ENCODE results near the gene EPHA5. TPM values are rescaled to one million over a fixed set of nuclear protein-coding genes. Genes with fewer than 3 reads are reported as not detected.

Gene EPHA5
- total RNA-seq, 1 experiment from 2014 or later: not detected

GRCh38 chr4:65343342-65343741 lies 326.9 kb downstream of the EPHA5 start:
- H3K9me3 Mint-ChIP-seq: no peaks in the 10 kb centered on the region

More at GRCh38 chr4:65343342-65343741, 326.9 kb downstream of the EPHA5 start:
- H4K20me1 ChIP-seq (ENCODE audit: control insufficient read depth, insufficient read depth, insufficient read length): no peaks in the 10 kb centered on the region
- Mint-ChIP-seq H3K27me3 (ENCODE audit: low read depth) (no peaks in the 10 kb centered on the region), H3K27ac (no peak overlapping the region), H3K4me3 (no peak overlapping the region), H3K36me3 (ENCODE audit: insufficient read depth in 1 of 3, low read depth in 3 of 3) (no peaks in the 10 kb centered on the region), H3K4me1 (no peaks in the 10 kb centered on the region)
- no peak overlapping the region for H3K9ac ChIP-seq (ENCODE audit: extremely low read depth, insufficient read length, low read length)
- H3K56ac ChIP-seq (ENCODE audit: insufficient read length, low read depth, low read length): no peak overlapping the region
- no peak overlapping the region for H3K4me2 ChIP-seq (ENCODE audit: insufficient read depth, insufficient read length, low read length)
- H3K27me3 ChIP-seq (ENCODE audit: insufficient read depth, low read length): no peaks in the 10 kb centered on the region
- no peak overlapping the region for H4K5ac ChIP-seq (ENCODE audit: insufficient read length, low read depth, low read length)
- no peaks in the 10 kb centered on the region for H3K23me2 ChIP-seq (ENCODE audit: insufficient read length, low read depth, low read length, poor library complexity, severe bottlenecking)
- no peaks in the 10 kb centered on the region for H3K79me2 ChIP-seq (ENCODE audit: insufficient read depth, low read length)
- no peak for DNase-seq
- H2BK5ac ChIP-seq (ENCODE audit: insufficient read length, low read length): no peak overlapping the region
- H3K23ac ChIP-seq (ENCODE audit: insufficient read length, low read depth, low read length): no peak overlapping the region
- H4K91ac ChIP-seq (ENCODE audit: insufficient read length, low read depth, low read length): no peak overlapping the region
- H2AFZ ChIP-seq (ENCODE audit: low read length): no peak overlapping the region
- H3K9me3 ChIP-seq (ENCODE audit: control insufficient read depth, low read depth, low read length): no peaks in the 10 kb centered on the region
- H2AK5ac ChIP-seq (ENCODE audit: insufficient read length, low read length): no peak overlapping the region
- no peak for TF ChIP-seq CTCF (conservative IDR thresholded peaks at IDR 0.05)
- no peak overlapping the region for H4K8ac ChIP-seq (replicated peaks; ENCODE audit: insufficient read length, low read depth, low read length)
- H3K79me1 ChIP-seq (ENCODE audit: insufficient read depth, low read depth, low read length, poor library complexity, severe bottlenecking): no peaks in the 10 kb centered on the region
- no peak overlapping the region for H3K14ac ChIP-seq (ENCODE audit: insufficient read depth, low read length)
- WGBS (ENCODE audit: extremely low coverage, insufficient read length, low lambda C conversion rate): no CpG with 5 or more reads among the region's 1 CpG
- H3K4ac ChIP-seq (ENCODE audit: low read depth, low read length): no peak overlapping the region
- H2BK20ac ChIP-seq (ENCODE audit: low read depth, low read length, poor library complexity, severe bottlenecking): no peak overlapping the region
- no peak overlapping the region for H2BK120ac ChIP-seq (ENCODE audit: low read depth, low read length, poor library complexity, severe bottlenecking)
- H2BK15ac ChIP-seq (ENCODE audit: low read depth, low read length): no peak overlapping the region
- no peaks in the 10 kb centered on the region for H3K4me1 ChIP-seq (ENCODE audit: insufficient read depth, low read length)
- no peak overlapping the region for H2BK12ac ChIP-seq (ENCODE audit: insufficient read length, low read depth, low read length)
- H3K27ac ChIP-seq (ENCODE audit: insufficient read length, low read depth, low read length): no peak overlapping the region
- no peak overlapping the region for H3K18ac ChIP-seq (ENCODE audit: insufficient read length, low read depth, low read length)
- no peak overlapping the region for H3T11ph ChIP-seq (ENCODE audit: low read length)
